GM10248 (cell line): ENCODE data around the gene ZNF765.
"Not testable (repeated sequence)": the region's sequence is repeated elsewhere in the genome, so short reads cannot be mapped to it uniquely, and the experiment has no call there.

ENCODE experiments used
- CTCF ChIA-PET: fragments of 300-600 bp; sonication (Branson Sonifier 250); formaldehyde crosslinking; extraction: SDS; loops from one replicate; lab custom pipeline; 2021; ENCODE audit warnings: antibody characterized with exemption; lab: Yijun Ruan, JAX
- POLR2A ChIA-PET: fragments of 350-650 bp; sonication (Branson Sonifier 250); formaldehyde crosslinking; extraction: SDS; loops from one replicate; lab custom pipeline; 2020; ENCODE audit warnings: antibody characterized with exemption; lab: Yijun Ruan, JAX
- DNase-seq: peaks from one replicate; pipeline ENCODE4 v3.0.0; 2012; ENCODE audit errors: extremely low spot score
- CTCF ChIP-seq: IDR thresholded peaks from 2 replicates; pipeline ENCODE4 v1.5.1; 2012; ENCODE audit warnings: mild to moderate bottlenecking, low read depth; ENCODE audit errors: extremely low read depth, missing control alignments, control extremely low read depth

Gene ZNF765

GRCh38 chr19:53455828-53456227, 60.9 kb downstream of the ZNF765 start:
- CTCF ChIA-PET = no interaction called here
- no peak for TF ChIP-seq CTCF
- DNase-seq = no peak
- POLR2A ChIA-PET = no interaction called here

- DNase-seq, CTCF ChIA-PET, POLR2A ChIA-PET: not testable (repeated sequence)
These were observed 65.3 kb downstream of the ZNF765 start for GRCh38 chr19:53460131-53460721.

- CTCF ChIA-PET = no interaction called here
- POLR2A ChIA-PET = no interaction called here
- TF ChIP-seq CTCF = no peak
- no peak for DNase-seq
These were observed 66.9 kb downstream of the ZNF765 start for GRCh38 chr19:53461866-53462265.

- ChIA-PET POLR2A (no interaction called here), CTCF (no interaction called here)
- TF ChIP-seq CTCF = no peak
- DNase-seq = no peak
These were observed 67.9 kb downstream of the ZNF765 start for GRCh38 chr19:53462861-53463260.

- TF ChIP-seq CTCF = no peak
- ChIA-PET POLR2A (no interaction called here), CTCF (no interaction called here)
- no peak for DNase-seq
These were observed 68.3 kb downstream of the ZNF765 start for GRCh38 chr19:53463263-53463662.

- no peak for TF ChIP-seq CTCF
- ChIA-PET CTCF (no interaction called here), POLR2A (no interaction called here)
- DNase-seq = no peak
These were observed 72.0 kb downstream of the ZNF765 start for GRCh38 chr19:53466726-53467484.

GRCh38 chr19:53467485-53468262, 72.7 kb downstream of the ZNF765 start, which contains the start of gene ZNF813:
Gene ZNF813 (plus strand): TSS chr19:53467733. CDS start chr19:53483823, 16,090 bp downstream.
- peak; percentile 94 for DNase-seq
- POLR2A ChIA-PET = no interaction called here
- CTCF ChIA-PET = no interaction called here
- TF ChIP-seq CTCF = no peak

GRCh38 chr19:53468628-53469027, 73.7 kb downstream of the ZNF765 start:
- POLR2A ChIA-PET, DNase-seq, CTCF ChIA-PET: not testable (repeated sequence)
